K562 (cell line): ENCODE measurements around the gene TMEM248. TPM values are rescaled to one million over a fixed set of nuclear protein-coding genes. Genes with fewer than 3 reads are reported as not detected.

Experiments
- ATAC-seq: fragments of 200-7000 bp; cut with Tn5 transposase; 3 replicates; pipeline ENCODE4 v1.9.1; 2020; ENCODE audit warnings: moderate library complexity
- BruUV-seq: library from RNA; stranded (reverse); fragments of 400-500 nt; replicated peaks from 2 replicates; lab custom pipeline; 2021; lab: Mats Ljungman, UMichigan
- CTCF ChIA-PET: fragments of 300-600 bp; formaldehyde crosslinking; extraction: SDS; loops from one replicate; lab custom pipeline; 2021; ENCODE audit warnings: low intra/inter-chr PET ratio; lab: Yijun Ruan, JAX
- POLR2A ChIA-PET: fragments of 300-600, 350-650 bp; sonication (Branson Sonifier 250); formaldehyde crosslinking; extraction: SDS; loops from one replicate; lab custom pipeline; 2021; ENCODE audit warnings: antibody characterized with exemption, inconsistent platforms; lab: Yijun Ruan, JAX
- DNase-seq, 4 experiments: peaks; one replicate each; pipeline versions ENCODE4 v3.0.0 to v3.0.0-alpha.2; 2011 to 2018; ENCODE audit warnings: low spot score in 3 of 4, mixed read lengths in 3 of 4; ENCODE audit errors: extremely low read depth in 1 of 4
- FAIRE-seq: peaks from 2 replicates; lab custom pipeline; 2011; peaks lifted over from hg19 to GRCh38; lab: Jason Lieb, UNC
- H2AFZ ChIP-seq: 2 replicates; pipeline ENCODE4 v1.6.0; 2011; ENCODE audit warnings: low read depth, low read length, control low read depth, inconsistent platforms
- H3K27ac ChIP-seq: fragments of 200-600 bp; 3 replicates; pipeline ENCODE4 v1.8.0; 2011; ENCODE audit warnings: low read depth, mild to moderate bottlenecking, control low read depth, inconsistent platforms, low read length, moderate library complexity, mixed read lengths; ENCODE audit errors: extremely low read depth
- H3K27me3 ChIP-seq, 2 experiments: fragments of 300-600 bp in 1 of 2; 2 replicates in 1 of 2; 3 replicates in 1 of 2; pipeline versions ENCODE4 v1.6.0 to v1.8.0; 2011; ENCODE audit warnings: inconsistent platforms in 2 of 2, low read length in 2 of 2, mild to moderate bottlenecking in 1 of 2, mixed read lengths in 1 of 2, moderate library complexity in 1 of 2; ENCODE audit not compliant: control insufficient read depth in 2 of 2, insufficient read depth in 2 of 2
- H3K36me3 ChIP-seq: fragments of 300-600 bp; 3 replicates; pipeline ENCODE4 v1.8.0; 2011; ENCODE audit warnings: mild to moderate bottlenecking, low read length, inconsistent platforms; ENCODE audit not compliant: control insufficient read depth, insufficient read depth
- H3K4me1 ChIP-seq, 2 experiments: fragments of 200-600 bp in 1 of 2; replicated peaks in 1 of 2; 2 replicates in 1 of 2; 3 replicates in 1 of 2; pipeline versions ENCODE4 v1.5.1 to v1.8.0; 2011; ENCODE audit warnings: inconsistent platforms in 2 of 2, low read length in 2 of 2, mild to moderate bottlenecking in 1 of 2, mixed read lengths in 1 of 2, moderate library complexity in 1 of 2; ENCODE audit not compliant: control insufficient read depth in 2 of 2, insufficient read depth in 2 of 2
- H3K4me2 ChIP-seq: 2 replicates; pipeline ENCODE4 v1.6.1; 2011; ENCODE audit warnings: low read length, control low read depth, inconsistent platforms, mixed read lengths; ENCODE audit not compliant: insufficient read depth
- H3K4me3 ChIP-seq: fragments of 200-600 bp; sonication (generic), shearing (Covaris generic); 2 replicates; pipeline ENCODE4 v1.5.1; 2016; ENCODE audit warnings: control low read depth, inconsistent platforms
- H3K79me2 ChIP-seq: fragments of 200-600 bp; 3 replicates; pipeline ENCODE4 v1.8.0; 2011; ENCODE audit warnings: low read length, inconsistent platforms; ENCODE audit not compliant: control insufficient read depth, insufficient read depth
- H3K9ac ChIP-seq, 2 experiments: 2 replicates each; pipeline versions ENCODE4 v1.6.0 to v1.6.1; 2011; ENCODE audit warnings: low read depth in 2 of 2, low read length in 2 of 2, control low read depth in 1 of 2, inconsistent platforms in 1 of 2, mild to moderate bottlenecking in 1 of 2, mixed read lengths in 1 of 2; ENCODE audit not compliant: insufficient read depth in 1 of 2
- H3K9me1 ChIP-seq: one replicate; pipeline ENCODE4 v1.6.0; 2011; ENCODE audit warnings: inconsistent platforms, mild to moderate bottlenecking, low read length, moderate library complexity; ENCODE audit not compliant: control insufficient read depth, insufficient read depth
- H3K9me3 ChIP-seq: replicated peaks from 2 replicates; pipeline ENCODE4 v1.5.1; 2011; ENCODE audit warnings: low read depth, low read length, inconsistent platforms; ENCODE audit not compliant: control insufficient read depth, insufficient read depth
- H4K20me1 ChIP-seq: replicated peaks from 2 replicates; pipeline ENCODE4 v1.6.1; 2011; ENCODE audit warnings: low read length, inconsistent platforms, mixed read lengths; ENCODE audit not compliant: control insufficient read depth, insufficient read depth
- BACH1 ChIP-seq: fragments of 200-800 bp; sonication (Bioruptor generic); IDR thresholded peaks from 2 replicates; pipeline ENCODE4 v1.6.1; 2016; ENCODE audit warnings: missing genetic modification characterization, missing compliant biosample characterization
- CHD2 ChIP-seq: IDR thresholded peaks from 2 replicates; pipeline ENCODE4 v1.6.1; 2011; ENCODE audit warnings: low read depth, low read length
- KAT8 ChIP-seq: fragments of 450-650 bp; IDR thresholded peaks from 2 replicates; pipeline ENCODE4 v1.6.1; 2016; ENCODE audit warnings: low read depth, mild to moderate bottlenecking
- MAX ChIP-seq: sonication (generic); formaldehyde crosslinking; IDR thresholded peaks from 2 replicates; pipeline ENCODE4 v1.9.0; 2022; ENCODE audit warnings: mild to moderate bottlenecking, missing genetic modification reagents
- MYNN ChIP-seq, 2 experiments: sonication (generic); formaldehyde crosslinking in 1 of 2; IDR thresholded peaks; 2 replicates each; pipeline versions ENCODE4 v1.5.0 to v1.6.1; 2016 to 2020; ENCODE audit warnings: antibody characterized with exemption in 1 of 2, missing genetic modification reagents in 1 of 2
- RBM17 ChIP-seq: fragments of 200-400 bp; formaldehyde crosslinking; IDR thresholded peaks from 2 replicates; pipeline ENCODE4 v1.6.1; 2017; ENCODE audit warnings: low read depth, mild to moderate bottlenecking, low read length, borderline replicate concordance
- WGBS: fragments of 100-300 bp; shearing (Covaris generic); methylation state at CpG from one replicate; pipeline ENCODE4 v1.1.6; 2016; ENCODE audit warnings: low coverage, mixed read lengths; ENCODE audit not compliant: insufficient coverage; ENCODE audit errors: missing lambda C conversion rate; 5-methylcytosine and 5-hydroxymethylcytosine counted together
- in situ Hi-C: fragments of 300-500 bp; cut with MboI; formaldehyde crosslinking; loops from 4 replicates; pipeline ENCODE4 v1.15.0; 2018; ENCODE audit warnings: inconsistent platforms, mixed read lengths
- intact Hi-C: fragments of 100-400 bp; cut with micrococcal nuclease; formaldehyde crosslinking; loops from 2 replicates; pipeline ENCODE4 v1.14.2; 2022
- polyA plus RNA-seq, 8 experiments: library from polyadenylated mRNA; depleted of rRNA in 4 of 8; stranded (reverse) in 5 of 8; unstranded in 3 of 8; fragments of >200 nt; fragmentation: Nextera tagmentation in 2 of 8; fragmentation: Illumina TruSeq in 1 of 8; extraction: Ambion mirVana in 2 of 8; extraction: Trizol in 1 of 8; gene quantifications; 2 replicates each; pipeline versions ENCODE4 v1.2.1 to v1.2.3, GENCODE V29; 2011 to 2014; ENCODE audit warnings: inconsistent platforms in 1 of 8, missing spikeins in 1 of 8
- total RNA-seq, 7 experiments: library from RNA; depleted of rRNA in 6 of 7; stranded (reverse); fragments of >200 nt in 6 of 7; fragmentation: Illumina TruSeq in 2 of 7; extraction: Trizol in 2 of 7; gene quantifications; 2 replicates each; pipeline versions ENCODE4 v1.2.1 to v1.2.3, GENCODE V29; 2011 to 2021; ENCODE audit warnings: low replicate concordance in 1 of 7

The TMEM248 gene
- total and polyA plus RNA-seq, 9 of the 15 experiments (the other 6 are each of a cell fraction or from before 2014, with no cell fraction given) = 6.3 to 132 (median 64.4) TPM

DNA sequence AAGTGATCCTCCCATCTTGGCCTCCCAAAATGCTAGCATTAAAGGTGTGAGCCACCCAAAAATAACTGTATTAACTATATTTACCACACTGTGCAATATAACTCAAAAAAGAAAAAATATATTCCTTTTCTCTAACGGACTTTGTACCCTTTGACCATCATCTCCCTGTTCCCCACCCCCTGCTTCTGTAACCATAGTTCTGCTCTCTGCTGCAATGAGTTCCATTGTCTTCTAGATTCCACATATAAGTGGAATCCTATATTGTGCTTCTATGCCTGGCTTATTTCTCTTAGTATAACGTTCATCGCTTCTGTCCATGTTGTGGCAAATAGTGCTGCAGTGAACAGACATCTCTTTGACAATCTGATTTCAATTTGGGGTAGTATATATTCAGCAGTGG is 4.2 kb downstream of the TMEM248 start:
- CTCF ChIA-PET = no interaction called here
- no peak overlapping the region for H3K9ac ChIP-seq
- H3K27ac ChIP-seq = no peak overlapping the region
- peaks cover 14% of the 10 kb centered on the region for H4K20me1 ChIP-seq
- in situ Hi-C loops = no loop called here
- no peaks in the 10 kb centered on the region for H3K9me1 ChIP-seq
- H3K27me3 ChIP-seq = no peaks in the 10 kb centered on the region; a peak in 1 of 5 replicates
- no peaks in the 10 kb centered on the region for H3K9me3 ChIP-seq
- H3K36me3 ChIP-seq = peaks cover 61% of the 10 kb centered on the region
- BruUV-seq = no TSS peak
- ATAC-seq = no peak
- no peak overlapping the region for H3K4me2 ChIP-seq
- H3K79me2 ChIP-seq = peaks cover 97% of the 10 kb centered on the region
- no peak for DNase-seq
- H2AFZ ChIP-seq = no peak overlapping the region
- TF ChIP-seq BACH1 = no peak
- no peak for TF ChIP-seq KAT8
- no peak for TF ChIP-seq RBM17
- TF ChIP-seq MYNN (IDR thresholded peaks at IDR 0.05) = no peak
- no peak for TF ChIP-seq MYNN (CRISPR knock-in tag; IDR thresholded peaks at IDR 0.05)
- no peak for TF ChIP-seq MAX
- no peak for TF ChIP-seq CHD2
- 88% methylated on average over 3 of the region's 3 CpGs for WGBS
- FAIRE-seq = no peak
- POLR2A ChIA-PET = no interaction called here
- H3K4me3 ChIP-seq = no peak overlapping the region
- intact Hi-C loops = no loop called here
- peaks cover 15 to 28% of the 10 kb centered on the region in 2 experiments; a peak in 4 of 5 replicates for H3K4me1 ChIP-seq
